Stomach (tissue), 4 donors: ENCODE measurements around the gene CCDC107.

ENCODE experiments used
- CTCF ChIP-seq, 7 experiments: fragments of 450-650 bp in 4 of 7; fragments of 200-600 bp in 3 of 7; sonication (generic) in 3 of 7; IDR thresholded peaks; one replicate each; pipeline ENCODE4 v1.5.1; 2016 to 2019; ENCODE audit warnings: antibody characterized with exemption in 7 of 7, control low read depth in 2 of 7, mild to moderate bottlenecking in 1 of 7
- POLR2A ChIP-seq, 4 donors: fragments of 450-650 bp; IDR thresholded peaks; one replicate each; pipeline ENCODE4 v1.6.1; 2016; ENCODE audit warnings: antibody characterized with exemption in 4 of 4, control low read depth in 2 of 4, mild to moderate bottlenecking in 1 of 4, moderate library complexity in 1 of 4

GRCh38 chr9:35660966-35661415 lies 2.9 kb downstream of the CCDC107 start:
- TF ChIP-seq CTCF (IDR thresholded peaks at IDR 0.05) = peak in 4 of 7 experiments; percentile 28 to 58 (median 42)
- no peak for TF ChIP-seq POLR2A (IDR thresholded peaks at IDR 0.05)
